B cell (primary cell): Measurements from ENCODE around the gene BRINP3. TPM values are rescaled to one million over a fixed set of nuclear protein-coding genes. Genes with fewer than 3 reads are reported as not detected.

ENCODE experiments used
- ATAC-seq: fragments of 200-7000 bp; cut with Tn5 transposase; one replicate; pipeline ENCODE4 v1.10.0; 2021; ENCODE audit warnings: low read depth, mild to moderate bottlenecking, moderate number of reproducible peaks, moderate library complexity
- CTCF ChIA-PET: fragments of 350-600 bp; sonication (Branson Sonifier 250); formaldehyde crosslinking; loops from one replicate; lab custom pipeline; 2021; ENCODE audit warnings: antibody characterized with exemption, inconsistent platforms; lab: Charles Lee
- POLR2A ChIA-PET: fragments of 350-600 bp; sonication (Branson Sonifier 250); formaldehyde crosslinking; loops from one replicate; lab custom pipeline; 2021; ENCODE audit warnings: antibody characterized with exemption; lab: Charles Lee
- DNase-seq: peaks from one replicate; pipeline ENCODE4 v3.0.0; 2013
- H2AFZ ChIP-seq: 2 replicates; pipeline ENCODE4 v1.6.1; 2012; ENCODE audit warnings: mild to moderate bottlenecking, low read depth, low read length; ENCODE audit not compliant: insufficient read depth, poor library complexity, severe bottlenecking
- H3K27ac ChIP-seq, 2 donors: 1 replicate in 1 of 2; 2 replicates in 1 of 2; pipeline ENCODE4 v1.5.1; 2012 to 2013; ENCODE audit warnings: low read length in 2 of 2, mild to moderate bottlenecking in 2 of 2, moderate library complexity in 1 of 2
- H3K27me3 ChIP-seq, 4 experiments: fragments of 200-600 bp in 1 of 4; sonication (generic) in 1 of 4; replicated peaks in 1 of 4; 1 replicate in 2 of 4; 2 replicates in 2 of 4; pipeline versions ENCODE4 v1.6.1 to v1.7.0; 2013 to 2016; ENCODE audit warnings: low read length in 3 of 4, mild to moderate bottlenecking in 2 of 4, mixed read lengths in 1 of 4, moderate library complexity in 1 of 4; ENCODE audit not compliant: insufficient read depth in 4 of 4, control insufficient read depth in 3 of 4; ENCODE audit errors: control extremely low read depth in 1 of 4
- H3K36me3 ChIP-seq, 2 experiments: replicated peaks in 1 of 2; 1 replicate in 1 of 2; 2 replicates in 1 of 2; pipeline versions ENCODE4 v1.6.1 to v1.7.1; 2013; ENCODE audit warnings: low read length in 1 of 2; ENCODE audit not compliant: insufficient read depth in 2 of 2, control insufficient read depth in 1 of 2; ENCODE audit errors: control extremely low read depth in 1 of 2, extremely low read depth in 1 of 2
- H3K4me1 ChIP-seq, 2 donors: fragments of 200-600 bp in 1 of 2; sonication (generic) in 1 of 2; 1 replicate in 1 of 2; 2 replicates in 1 of 2; pipeline versions ENCODE4 v1.5.1 to v1.6.1; 2013 to 2017; ENCODE audit warnings: low read length in 2 of 2; ENCODE audit not compliant: control insufficient read depth in 2 of 2, insufficient read depth in 2 of 2
- H3K4me2 ChIP-seq: replicated peaks from 2 replicates; pipeline ENCODE3; 2012; ENCODE audit warnings: mild to moderate bottlenecking, low read depth, low read length; ENCODE audit not compliant: poor library complexity, severe bottlenecking
- H3K4me3 ChIP-seq, 5 experiments: fragments of 200-600 bp in 1 of 5; sonication (generic) in 1 of 5; 1 replicate in 3 of 5; 2 replicates in 2 of 5; pipeline versions ENCODE4 v1.5.1 to v1.7.0; 2011 to 2016; ENCODE audit warnings: low read length in 4 of 5, mild to moderate bottlenecking in 4 of 5, low read depth in 2 of 5, control low read depth in 1 of 5, moderate library complexity in 1 of 5; ENCODE audit not compliant: insufficient read depth in 1 of 5; ENCODE audit errors: control extremely low read depth in 1 of 5, extremely low read depth in 1 of 5
- H3K79me2 ChIP-seq: fragments of 200-600 bp; sonication (generic); one replicate; pipeline ENCODE4 v1.6.0; 2016; ENCODE audit warnings: low read length; ENCODE audit not compliant: control insufficient read depth, insufficient read depth
- H3K9ac ChIP-seq: fragments of 200-600 bp; sonication (generic); 2 replicates; pipeline ENCODE4 v1.6.1; 2017; ENCODE audit warnings: mild to moderate bottlenecking, low read length, moderate library complexity
- H3K9me3 ChIP-seq, 3 donors: one replicate each; pipeline versions ENCODE4 v1.6.1 to v1.7.1; 2013; ENCODE audit warnings: low read length in 2 of 3; ENCODE audit not compliant: control insufficient read depth in 2 of 3, insufficient read depth in 1 of 3; ENCODE audit errors: control extremely low read depth in 1 of 3
- H4K20me1 ChIP-seq: 2 replicates; pipeline ENCODE4 v1.6.0; 2012; ENCODE audit warnings: mild to moderate bottlenecking, low read length; ENCODE audit not compliant: insufficient read depth, control insufficient read depth, poor library complexity, severe bottlenecking
- H3K27ac Mint-ChIP-seq: one replicate; pipeline ENCODE4 v1.8.0; 2021; ENCODE audit warnings: mixed read lengths
- H3K27me3 Mint-ChIP-seq: one replicate; pipeline ENCODE4 v1.8.0; 2021; ENCODE audit warnings: mixed read lengths
- H3K4me1 Mint-ChIP-seq: one replicate; pipeline ENCODE4 v1.8.0; 2021; ENCODE audit warnings: mixed read lengths
- H3K4me3 Mint-ChIP-seq: one replicate; pipeline ENCODE4 v1.8.0; 2021; ENCODE audit warnings: mixed read lengths
- H3K9me3 Mint-ChIP-seq: one replicate; pipeline ENCODE4 v1.8.0; 2022; ENCODE audit warnings: mixed read lengths; ENCODE audit not compliant: insufficient read depth
- EZH2 ChIP-seq: IDR thresholded peaks from 2 replicates; pipeline ENCODE4 v1.6.1; 2012; ENCODE audit warnings: borderline replicate concordance, low read depth, mild to moderate bottlenecking, moderate library complexity, low read length; ENCODE audit not compliant: insufficient read depth, poor library complexity, severe bottlenecking
- WGBS: methylation state at CpG from one replicate; pipeline ENCODE4 v1.1.5; 2013; ENCODE audit warnings: missing lambda C conversion rate; ENCODE audit not compliant: insufficient coverage; 5-methylcytosine and 5-hydroxymethylcytosine counted together
- intact Hi-C: fragments of 100-400 bp; cut with micrococcal nuclease; formaldehyde crosslinking; loops from one replicate; pipeline ENCODE4 v1.10.0; 2022
- polyA plus RNA-seq: library from polyadenylated mRNA; depleted of rRNA; stranded (reverse); fragments of >200 nt; gene quantifications from 2 replicates; pipeline ENCODE4 v1.2.3, GENCODE V29; 2012
- total RNA-seq, 2 donors: library from RNA; stranded (reverse); fragments of 120-200 nt in 1 of 2; gene quantifications; 1 replicate in 1 of 2; 2 replicates in 1 of 2; pipeline versions ENCODE4 v1.2.3 to v1.2.4, GENCODE V29; 2013 to 2022
- TF ChIP-seq, protein P1 (sequence below): fragments of 200-600 bp; IDR thresholded peaks from one replicate; pipeline ENCODE4 v1.8.0; 2022; ENCODE audit warnings: antibody characterized with exemption, mild to moderate bottlenecking

The BRINP3 gene
- total and polyA plus RNA-seq, 2 donors (not counting 1 experiment from before 2014, with no cell fraction given), result not detected

DNA sequence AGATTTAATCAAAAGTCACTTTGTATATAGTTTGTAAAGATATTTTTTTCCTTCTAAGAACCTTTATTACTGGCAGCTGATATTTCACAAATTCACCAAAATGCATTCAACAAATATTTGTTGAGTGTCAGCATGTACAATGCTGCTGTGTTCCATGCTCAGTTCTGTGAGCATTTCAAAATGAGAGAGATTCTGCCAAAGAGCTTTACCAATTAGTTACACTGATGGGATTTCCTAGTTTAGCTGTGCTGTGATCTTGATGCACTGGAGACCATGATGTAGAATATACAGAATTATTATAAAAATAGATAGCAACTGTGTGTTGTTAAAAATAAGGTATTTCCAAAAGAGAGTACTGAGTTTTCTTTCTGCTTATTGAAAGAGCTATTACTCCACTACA lies 225.6 kb downstream of the BRINP3 start:
- Histone ChIP-seq H3K27ac (no peak overlapping the region), H4K20me1 (no peaks in the 10 kb centered on the region), H3K27me3 (no peaks in the 10 kb centered on the region), H3K9ac (no peak overlapping the region), H3K9me3 (peaks cover 0 to 2% (median 0%) of the 10 kb centered on the region in 3 donors), H3K79me2 (no peaks in the 10 kb centered on the region), H3K4me3 (no peak overlapping the region), H3K36me3 (no peaks in the 10 kb centered on the region), H3K4me1 (no peaks in the 10 kb centered on the region), H3K4me2 (no peak overlapping the region), H2AFZ (no peak overlapping the region)
- DNase-seq (no peak), ATAC-seq (no peak)
- Mint-ChIP-seq H3K27me3 (no peaks in the 10 kb centered on the region), H3K27ac (no peak overlapping the region), H3K4me1 (no peaks in the 10 kb centered on the region), H3K9me3 (peaks cover 7% of the 10 kb centered on the region), H3K4me3 (no peak overlapping the region)
- CTCF ChIA-PET, result no interaction called here
- intact Hi-C loops, result no loop called here
- TF ChIP-seq, protein P1, sequence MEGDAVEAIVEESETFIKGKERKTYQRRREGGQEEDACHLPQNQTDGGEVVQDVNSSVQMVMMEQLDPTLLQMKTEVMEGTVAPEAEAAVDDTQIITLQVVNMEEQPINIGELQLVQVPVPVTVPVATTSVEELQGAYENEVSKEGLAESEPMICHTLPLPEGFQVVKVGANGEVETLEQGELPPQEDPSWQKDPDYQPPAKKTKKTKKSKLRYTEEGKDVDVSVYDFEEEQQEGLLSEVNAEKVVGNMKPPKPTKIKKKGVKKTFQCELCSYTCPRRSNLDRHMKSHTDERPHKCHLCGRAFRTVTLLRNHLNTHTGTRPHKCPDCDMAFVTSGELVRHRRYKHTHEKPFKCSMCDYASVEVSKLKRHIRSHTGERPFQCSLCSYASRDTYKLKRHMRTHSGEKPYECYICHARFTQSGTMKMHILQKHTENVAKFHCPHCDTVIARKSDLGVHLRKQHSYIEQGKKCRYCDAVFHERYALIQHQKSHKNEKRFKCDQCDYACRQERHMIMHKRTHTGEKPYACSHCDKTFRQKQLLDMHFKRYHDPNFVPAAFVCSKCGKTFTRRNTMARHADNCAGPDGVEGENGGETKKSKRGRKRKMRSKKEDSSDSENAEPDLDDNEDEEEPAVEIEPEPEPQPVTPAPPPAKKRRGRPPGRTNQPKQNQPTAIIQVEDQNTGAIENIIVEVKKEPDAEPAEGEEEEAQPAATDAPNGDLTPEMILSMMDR, result no peak
- TF ChIP-seq EZH2, result no peak
- POLR2A ChIA-PET, result no interaction called here

DNA sequence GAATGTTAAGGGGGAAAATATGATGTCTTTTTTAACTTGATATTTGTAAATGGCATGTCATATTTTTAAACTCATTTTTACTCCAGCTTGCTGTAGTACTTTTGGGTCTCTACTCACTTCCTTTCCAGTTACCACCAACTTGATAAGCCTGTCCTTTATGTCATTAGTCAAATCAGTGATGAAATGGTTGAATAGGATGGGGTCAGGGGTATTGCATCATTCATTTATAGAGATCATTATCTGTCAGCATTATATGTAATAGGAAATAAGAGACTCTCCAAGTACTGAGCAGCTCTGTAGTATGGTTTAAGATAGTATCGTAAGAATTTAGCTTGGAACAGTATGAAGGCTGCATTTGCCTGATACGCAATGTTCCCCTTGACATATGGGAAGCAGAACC lies 227.3 kb downstream of the BRINP3 start:
- no peak overlapping the region for H3K4me3 Mint-ChIP-seq
- Histone ChIP-seq H3K27ac (no peak overlapping the region), H3K79me2 (no peaks in the 10 kb centered on the region), H4K20me1 (no peaks in the 10 kb centered on the region), H3K9me3 (peaks cover 0 to 2% (median 0%) of the 10 kb centered on the region in 3 donors), H3K4me3 (no peak overlapping the region), H3K9ac (no peak overlapping the region), H3K4me1 (no peaks in the 10 kb centered on the region), H3K36me3 (no peaks in the 10 kb centered on the region), H3K27me3 (no peaks in the 10 kb centered on the region), H3K4me2 (no peak overlapping the region), H2AFZ (no peak overlapping the region)
- H3K27ac Mint-ChIP-seq, result no peak overlapping the region
- ATAC-seq (no peak), DNase-seq (no peak)
- TF ChIP-seq, protein P1, result no peak
- TF ChIP-seq EZH2, result no peak
- H3K9me3 Mint-ChIP-seq, result peaks cover 7% of the 10 kb centered on the region
- intact Hi-C loops, result no loop called here
- no peaks in the 10 kb centered on the region for H3K4me1 Mint-ChIP-seq
- POLR2A ChIA-PET, result no interaction called here
- whole genome bisulfite sequencing, result no CpG with 5 or more reads among the region's 2 CpGs
- no peaks in the 10 kb centered on the region for H3K27me3 Mint-ChIP-seq
- CTCF ChIA-PET, result no interaction called here
